Measurements from ENCODE around the gene TRMT10A.

Gene TRMT10A, protein sequence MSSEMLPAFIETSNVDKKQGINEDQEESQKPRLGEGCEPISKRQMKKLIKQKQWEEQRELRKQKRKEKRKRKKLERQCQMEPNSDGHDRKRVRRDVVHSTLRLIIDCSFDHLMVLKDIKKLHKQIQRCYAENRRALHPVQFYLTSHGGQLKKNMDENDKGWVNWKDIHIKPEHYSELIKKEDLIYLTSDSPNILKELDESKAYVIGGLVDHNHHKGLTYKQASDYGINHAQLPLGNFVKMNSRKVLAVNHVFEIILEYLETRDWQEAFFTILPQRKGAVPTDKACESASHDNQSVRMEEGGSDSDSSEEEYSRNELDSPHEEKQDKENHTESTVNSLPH

GRCh38 chr4:99563310-99564186 lies at the start of gene TRMT10A:
Gene TRMT10A (minus strand): TSS chr4:99564039. CDS start chr4:99559338, 4,701 bp downstream.
- peak; percentile 73 for DNase-seq

DNA sequence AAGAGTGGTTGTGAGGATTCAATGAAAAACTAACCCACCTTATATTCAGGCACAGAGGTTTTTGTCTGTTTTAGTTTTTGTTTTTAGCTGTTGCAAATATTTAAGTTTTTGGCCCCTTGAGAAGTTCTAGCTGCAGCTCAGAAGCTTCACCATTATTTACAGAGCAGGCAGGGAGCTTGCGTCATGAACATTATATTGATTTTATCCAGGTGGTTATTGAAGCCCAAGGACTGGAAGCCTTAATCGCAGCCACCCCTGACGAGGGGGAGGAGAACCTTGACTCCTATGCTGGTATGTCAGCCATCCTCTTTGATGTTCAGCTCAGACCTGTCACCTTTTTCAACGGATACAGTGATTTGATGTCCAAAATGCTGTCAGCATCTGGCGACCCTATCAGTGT lies 48.9 kb upstream of the TRMT10A start:
- DNase-seq = no peak

- DNase-seq = no peak
These were observed 48.4 kb upstream of the TRMT10A start for GRCh38 chr4:99612281-99612680.

GRCh38 chr4:99610605-99611175 lies 46.9 kb upstream of the TRMT10A start:
- DNase-seq = no peak

DNA sequence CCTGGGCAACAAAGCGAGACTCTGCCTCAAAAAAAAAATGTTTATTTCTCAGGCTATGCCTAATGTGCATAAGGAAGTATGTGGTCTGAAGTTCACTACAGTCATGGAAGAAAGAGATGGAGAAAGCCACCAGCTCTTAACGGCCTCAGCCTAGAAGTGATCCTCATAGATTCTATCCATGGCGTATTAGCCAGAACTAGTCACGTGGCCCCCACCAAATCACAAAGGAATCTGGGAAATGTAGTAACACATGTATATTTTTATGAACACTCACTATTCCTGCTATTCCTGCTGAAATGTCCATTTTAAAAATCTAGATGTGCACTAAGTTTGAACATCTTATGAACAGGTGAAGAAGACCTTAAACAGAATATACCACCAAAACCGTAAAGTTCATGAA lies 44.6 kb upstream of the TRMT10A start:
- DNase-seq = no peak

GRCh38 chr4:99606716-99607115 lies 42.9 kb upstream of the TRMT10A start:
- DNase-seq = no peak

DNA sequence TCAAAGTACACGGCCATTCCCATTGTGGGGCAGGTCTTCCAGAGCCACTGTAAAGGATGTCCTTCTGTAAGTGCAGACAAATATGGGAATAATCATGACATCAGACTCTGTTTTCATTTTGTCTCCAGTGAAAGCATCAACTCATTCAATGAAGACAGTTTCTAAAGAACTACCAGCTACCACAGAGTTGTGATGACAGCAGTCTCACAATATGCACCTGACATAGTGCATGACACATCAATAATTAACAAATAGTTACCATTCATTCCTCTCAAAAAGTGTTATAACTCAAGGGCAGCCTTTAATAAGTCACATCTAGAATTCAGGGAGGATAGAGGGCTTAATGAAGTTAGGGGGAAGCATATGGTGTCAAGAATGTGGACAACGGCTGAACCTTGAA lies 31.0 kb upstream of the TRMT10A start:
- DNase-seq = no peak

GRCh38 chr4:99593781-99594641 lies 30.2 kb upstream of the TRMT10A start:
- DNase-seq = no peak

GRCh38 chr4:99591757-99592156 lies 27.9 kb upstream of the TRMT10A start:
- no peak for DNase-seq

GRCh38 chr4:99587803-99588202 lies 24.0 kb upstream of the TRMT10A start:
- DNase-seq = no peak

GRCh38 chr4:99587309-99587708 lies 23.5 kb upstream of the TRMT10A start:
- no peak for DNase-seq

GRCh38 chr4:99586797-99587196 lies 23.0 kb upstream of the TRMT10A start:
- no peak for DNase-seq

GRCh38 chr4:99586322-99586721 lies 22.5 kb upstream of the TRMT10A start:
- DNase-seq = no peak

DNA sequence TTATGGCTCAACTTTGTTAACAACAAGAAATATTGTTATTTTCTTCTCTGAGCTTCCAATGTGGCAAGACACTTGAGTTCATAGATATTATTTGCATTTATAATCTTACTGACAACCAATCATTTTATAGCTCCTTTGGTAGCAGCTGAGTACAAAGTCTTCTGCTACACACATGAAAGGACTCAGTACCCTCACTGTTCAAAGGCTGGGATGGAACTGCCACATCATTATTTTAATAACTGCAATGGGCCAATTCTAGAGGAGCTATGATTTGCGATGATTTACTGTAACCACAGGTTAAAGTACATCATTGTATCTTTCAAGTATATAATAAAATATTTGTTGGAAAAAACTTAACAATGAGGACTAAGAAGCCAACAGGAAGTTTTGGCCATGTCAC lies 21.7 kb upstream of the TRMT10A start:
- no peak for DNase-seq

DNA sequence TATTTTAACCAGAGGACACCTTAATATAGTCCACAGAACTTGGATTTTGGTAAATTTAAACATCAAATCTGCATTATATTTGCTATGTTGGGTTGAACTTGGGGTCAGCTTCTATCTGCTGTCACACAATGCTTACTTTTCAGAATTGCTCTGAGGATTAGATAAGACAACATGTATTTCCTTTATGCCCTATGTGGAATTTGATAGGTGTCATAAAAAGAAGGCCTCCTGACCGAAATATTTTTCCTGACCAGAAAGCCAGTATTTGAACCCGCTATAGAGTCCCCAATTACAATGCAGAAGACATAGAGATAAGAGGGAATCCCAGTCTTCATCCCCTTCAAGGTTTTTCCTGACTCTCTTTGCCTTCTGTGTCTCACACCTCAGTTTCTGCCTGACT lies 14.9 kb upstream of the TRMT10A start:
- no peak for DNase-seq

DNA sequence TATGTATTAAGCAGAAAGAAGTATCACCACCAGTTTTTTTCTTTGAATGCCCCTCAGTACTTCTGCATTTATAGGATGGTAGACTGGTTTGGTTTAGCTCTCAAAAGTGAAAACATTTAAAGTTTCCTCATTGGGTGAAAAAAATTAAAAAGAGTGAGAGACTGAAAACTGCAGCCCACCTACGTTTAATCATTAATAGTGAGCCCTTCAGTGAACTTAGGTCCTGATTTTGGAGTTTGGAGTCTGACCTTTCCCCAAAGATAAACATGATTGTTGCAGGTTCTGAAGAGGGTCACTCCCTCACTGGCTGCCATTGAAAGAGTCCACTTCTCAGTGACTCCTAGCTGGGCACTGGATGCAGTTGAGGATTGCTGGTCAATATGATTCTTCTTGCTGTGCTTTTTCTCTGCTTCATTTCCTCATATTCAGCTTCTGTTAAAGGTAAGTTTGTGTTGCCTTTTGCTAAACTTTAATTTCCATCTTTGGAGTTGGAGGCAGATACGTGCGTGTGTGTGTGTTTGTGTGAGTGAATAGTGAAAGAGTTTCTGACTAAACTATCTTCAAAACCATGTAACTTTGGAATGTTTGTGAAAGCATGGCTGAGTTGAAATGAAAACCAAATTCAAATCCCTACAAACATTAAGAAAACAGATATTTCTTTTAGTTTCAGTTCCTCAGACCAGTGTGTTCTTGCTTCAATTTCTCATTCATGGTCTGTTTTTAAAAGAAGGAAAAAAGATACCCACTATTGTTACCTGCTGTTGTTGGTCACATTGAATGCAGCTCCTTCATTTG lies 10.9 kb upstream of the TRMT10A start, which contains the start of gene MTTP:
Gene MTTP, plus strand, starts transcription at position 295 of the 795 bp plus-strand sequence. Its CDS starts 86 bp downstream, at position 381.
- DNase-seq = no peak

DNA sequence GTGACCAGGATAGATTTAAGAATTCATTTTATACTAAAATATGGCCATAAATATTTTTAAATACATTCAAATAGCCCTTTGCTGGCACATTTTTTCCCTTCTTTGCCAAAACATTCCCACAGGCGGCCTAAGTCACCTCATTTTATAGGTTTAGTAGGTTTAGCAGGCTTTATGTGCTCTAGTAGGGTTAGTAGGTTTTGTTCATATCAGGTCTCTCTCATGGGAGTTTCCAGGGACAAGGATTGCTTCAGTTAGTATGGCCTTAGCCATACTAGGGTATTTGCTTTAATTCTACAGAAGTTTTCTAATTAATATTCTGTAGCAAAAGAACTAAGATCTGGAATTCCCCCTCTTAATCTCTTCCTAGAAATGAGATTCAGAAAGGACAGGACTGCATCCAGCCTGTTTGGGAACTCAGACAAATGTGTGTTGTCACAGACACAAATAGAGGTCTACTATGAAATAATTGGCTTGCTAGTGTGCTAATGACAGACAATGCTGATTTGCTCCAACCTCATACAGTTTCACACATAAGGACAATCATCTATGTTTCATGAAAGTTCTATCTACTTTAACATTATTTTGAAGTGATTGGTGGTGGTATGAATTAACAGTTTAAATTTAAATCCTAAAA lies 10.0 kb upstream of the TRMT10A start:
- no peak for DNase-seq

DNA sequence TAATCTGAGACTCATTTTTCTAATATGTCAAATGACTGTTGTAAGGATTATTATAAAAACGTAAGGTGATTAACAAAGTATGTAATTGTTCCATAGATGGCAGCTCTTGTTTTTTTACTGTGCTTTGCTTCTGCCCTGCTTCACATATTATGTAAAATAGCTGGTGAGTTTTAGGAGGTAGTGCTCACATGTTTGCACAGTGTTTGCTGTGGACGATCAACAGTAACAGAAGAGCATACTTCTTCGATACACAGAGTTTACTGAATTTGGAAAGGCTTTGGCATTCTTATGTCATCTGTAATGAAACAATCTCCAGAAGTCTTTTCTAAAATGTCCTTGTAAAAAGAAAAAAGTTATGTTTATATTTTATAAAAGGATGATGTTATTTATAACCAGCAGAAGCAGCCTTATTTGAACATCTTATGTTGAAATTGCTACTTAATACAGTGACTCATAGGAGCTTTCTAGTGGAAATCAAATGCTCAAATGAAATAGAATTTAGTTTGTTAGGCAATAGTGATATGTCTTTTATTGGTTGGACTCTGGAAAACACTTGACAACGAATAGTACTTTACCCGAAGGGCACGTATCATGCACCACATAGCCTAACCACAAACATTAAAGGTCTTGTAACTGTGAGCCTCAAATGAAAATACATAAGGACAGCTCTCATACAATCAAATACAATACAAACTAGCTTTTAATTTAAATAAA lies 8.8 kb upstream of the TRMT10A start:
- no peak for DNase-seq

DNA sequence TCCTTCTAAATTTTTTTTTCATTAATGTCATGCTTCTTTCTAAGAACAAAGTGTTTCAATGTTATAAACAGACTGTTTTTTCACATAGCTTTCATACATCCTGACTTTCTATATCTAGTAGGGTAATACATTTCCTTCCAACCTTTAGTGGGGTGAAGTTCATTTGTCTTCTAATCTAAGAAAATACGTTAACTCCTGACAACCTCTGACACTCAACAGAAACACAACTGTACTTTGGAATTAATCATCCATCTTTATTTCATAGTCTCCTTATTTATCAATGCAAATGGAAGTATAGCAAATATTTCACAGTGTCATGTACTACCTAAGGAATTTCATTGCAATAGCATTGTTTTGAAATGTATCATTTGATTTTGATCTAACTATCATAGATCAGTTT lies 8.0 kb upstream of the TRMT10A start:
- no peak for DNase-seq

GRCh38 chr4:99564921-99565320 lies 1.1 kb upstream of the TRMT10A start:
- no peak for DNase-seq

DNA sequence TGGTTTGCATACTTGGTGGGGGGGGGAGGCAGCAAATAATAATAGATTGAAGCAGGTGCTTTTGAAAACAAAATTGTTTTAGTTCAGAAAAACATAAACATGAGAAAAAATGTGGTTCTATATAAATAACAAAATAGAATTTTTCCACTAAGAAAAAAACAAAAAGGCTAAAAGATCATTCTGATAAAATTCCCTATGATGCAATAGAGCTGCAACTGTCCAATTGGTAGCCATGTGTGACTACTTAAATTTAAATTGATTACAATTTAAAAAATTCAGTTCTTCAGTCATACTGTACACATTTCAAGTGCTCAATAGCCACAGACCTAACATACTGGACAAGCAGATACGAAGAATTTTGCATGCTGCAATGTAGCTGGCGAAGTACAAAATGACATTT lies 11.0 kb downstream of the TRMT10A start:
- DNase-seq = no peak
